ENCODE results near the gene SGTB. TPM values are rescaled to one million over a fixed set of nuclear protein-coding genes. Genes with fewer than 3 reads are reported as not detected.
A peak's percentile ranks its signal among the peaks of the same experiment; 100 is the strongest.

Gene SGTB, protein sequence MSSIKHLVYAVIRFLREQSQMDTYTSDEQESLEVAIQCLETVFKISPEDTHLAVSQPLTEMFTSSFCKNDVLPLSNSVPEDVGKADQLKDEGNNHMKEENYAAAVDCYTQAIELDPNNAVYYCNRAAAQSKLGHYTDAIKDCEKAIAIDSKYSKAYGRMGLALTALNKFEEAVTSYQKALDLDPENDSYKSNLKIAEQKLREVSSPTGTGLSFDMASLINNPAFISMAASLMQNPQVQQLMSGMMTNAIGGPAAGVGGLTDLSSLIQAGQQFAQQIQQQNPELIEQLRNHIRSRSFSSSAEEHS
- total RNA-seq: 20.6 and 21.4 TPM in 2 replicates

DNA sequence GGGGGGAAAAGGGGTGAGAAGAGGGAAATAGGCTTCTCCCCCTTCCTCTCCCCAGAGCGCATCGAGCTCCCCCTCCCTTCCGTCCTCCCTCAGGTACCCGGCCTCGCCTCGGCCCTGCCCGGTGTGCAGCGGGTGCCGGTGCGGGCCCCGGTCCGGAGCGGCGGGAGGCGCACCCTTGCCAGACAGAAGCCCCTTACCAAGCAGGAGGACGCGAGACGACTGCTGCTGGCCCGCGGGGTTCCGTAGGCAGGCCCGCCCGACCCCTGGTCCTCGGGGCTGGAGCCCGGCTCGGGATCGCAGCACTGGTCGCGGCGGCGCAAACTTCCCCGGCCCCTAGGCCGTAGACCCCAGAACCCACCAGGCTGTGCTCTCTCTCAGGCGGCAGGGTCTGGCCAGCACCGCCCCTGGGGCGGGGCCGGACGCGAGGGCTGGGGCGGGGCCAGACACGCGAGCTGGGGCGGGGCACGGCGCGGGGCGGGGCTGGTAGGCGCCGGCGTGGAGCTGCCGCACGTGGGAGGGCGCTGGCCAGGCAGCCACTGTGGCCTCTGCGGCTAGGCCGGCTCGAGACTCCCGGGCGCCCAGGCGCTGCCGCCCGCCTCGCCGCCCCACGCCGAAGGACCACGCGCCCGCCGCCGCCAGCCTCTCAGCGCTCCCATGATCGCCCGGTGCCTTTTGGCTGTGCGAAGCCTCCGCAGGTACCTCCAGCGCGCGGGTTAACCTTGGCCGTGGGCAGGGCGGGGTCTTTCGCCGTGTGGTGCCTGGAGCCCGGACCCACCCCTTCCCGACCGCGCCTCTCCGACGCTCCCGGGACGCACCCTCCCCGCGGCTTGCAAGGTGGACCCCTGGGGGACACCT lies at the start of gene SGTB, which contains the start of gene NLN:
TSS of gene SGTB (minus strand) at position 390 of the 855 bp plus-strand sequence. CDS start 1,302 bp downstream, outside the sequence.
TSS of gene NLN (plus strand) at position 486 of the 855 bp plus-strand sequence. CDS start at position 655, 169 bp downstream.
- peak within 1 kb of the TSS; percentile 94 for H3K4me3 ChIP-seq (ENCODE audit: insufficient read depth, low read length)
- TF ChIP-seq, protein P1, sequence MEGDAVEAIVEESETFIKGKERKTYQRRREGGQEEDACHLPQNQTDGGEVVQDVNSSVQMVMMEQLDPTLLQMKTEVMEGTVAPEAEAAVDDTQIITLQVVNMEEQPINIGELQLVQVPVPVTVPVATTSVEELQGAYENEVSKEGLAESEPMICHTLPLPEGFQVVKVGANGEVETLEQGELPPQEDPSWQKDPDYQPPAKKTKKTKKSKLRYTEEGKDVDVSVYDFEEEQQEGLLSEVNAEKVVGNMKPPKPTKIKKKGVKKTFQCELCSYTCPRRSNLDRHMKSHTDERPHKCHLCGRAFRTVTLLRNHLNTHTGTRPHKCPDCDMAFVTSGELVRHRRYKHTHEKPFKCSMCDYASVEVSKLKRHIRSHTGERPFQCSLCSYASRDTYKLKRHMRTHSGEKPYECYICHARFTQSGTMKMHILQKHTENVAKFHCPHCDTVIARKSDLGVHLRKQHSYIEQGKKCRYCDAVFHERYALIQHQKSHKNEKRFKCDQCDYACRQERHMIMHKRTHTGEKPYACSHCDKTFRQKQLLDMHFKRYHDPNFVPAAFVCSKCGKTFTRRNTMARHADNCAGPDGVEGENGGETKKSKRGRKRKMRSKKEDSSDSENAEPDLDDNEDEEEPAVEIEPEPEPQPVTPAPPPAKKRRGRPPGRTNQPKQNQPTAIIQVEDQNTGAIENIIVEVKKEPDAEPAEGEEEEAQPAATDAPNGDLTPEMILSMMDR (IDR thresholded peaks at IDR 0.05; ENCODE audit: extremely low read depth, low read depth, low read length): no peak
- H3K79me2 ChIP-seq (ENCODE audit: insufficient read depth, low read length): peaks cover 66% of the 10 kb centered on the region
- H3K27me3 ChIP-seq (ENCODE audit: insufficient read depth, low read length): no peaks in the 10 kb centered on the region
- peak within 1 kb of the TSS; percentile 92 for H2AFZ ChIP-seq (ENCODE audit: low read length)
- H3K9me3 ChIP-seq (ENCODE audit: low read depth, low read length): no peaks in the 10 kb centered on the region
- H3K27ac ChIP-seq (ENCODE audit: low read depth, low read length): peak within 1 kb of the TSS; percentile 55
- H3K4me1 ChIP-seq (ENCODE audit: insufficient read depth, low read length): peaks cover 12% of the 10 kb centered on the region
- peaks cover 6% of the 10 kb centered on the region for H3K36me3 ChIP-seq (ENCODE audit: insufficient read depth, low read length)
- peak; percentile 97 for DNase-seq (ENCODE audit: insufficient read length, low spot score, missing footprints)
- H4K20me1 ChIP-seq (ENCODE audit: insufficient read depth, low read length): no peaks in the 10 kb centered on the region
- H3K4me2 ChIP-seq (ENCODE audit: insufficient read depth, low read length): peak within 1 kb of the TSS; percentile 96

DNA sequence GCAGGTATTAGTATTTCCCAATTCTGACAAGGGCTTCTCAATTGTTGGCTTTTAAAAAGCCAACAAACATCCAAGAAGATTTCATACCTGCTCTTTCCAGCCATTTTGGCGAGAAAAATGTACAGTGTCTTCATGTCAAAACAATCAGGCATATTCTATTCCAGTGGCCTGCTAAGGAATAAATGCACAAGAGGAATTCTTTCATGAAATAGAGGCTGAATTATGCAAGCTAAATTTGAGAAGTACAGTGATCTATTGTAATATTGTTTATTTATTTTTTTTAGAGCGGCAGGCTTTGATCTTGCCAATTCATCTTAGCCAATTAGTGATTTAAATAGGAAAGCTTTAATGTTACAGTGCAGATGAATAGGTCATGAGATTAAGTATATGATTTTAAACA lies 49.4 kb upstream of the SGTB start:
- Histone ChIP-seq H3K36me3 (ENCODE audit: insufficient read depth, low read length) (no peaks in the 10 kb centered on the region), H3K27ac (ENCODE audit: low read depth, low read length) (no peak overlapping the region), H2AFZ (ENCODE audit: low read length) (no peak overlapping the region), H3K4me3 (ENCODE audit: insufficient read depth, low read length) (no peak overlapping the region), H3K79me2 (ENCODE audit: insufficient read depth, low read length) (peaks cover 3% of the 10 kb centered on the region), H3K9me3 (ENCODE audit: low read depth, low read length) (no peaks in the 10 kb centered on the region), H3K27me3 (ENCODE audit: insufficient read depth, low read length) (no peaks in the 10 kb centered on the region), H4K20me1 (ENCODE audit: insufficient read depth, low read length) (no peaks in the 10 kb centered on the region), H3K4me2 (ENCODE audit: insufficient read depth, low read length) (no peak overlapping the region), H3K4me1 (ENCODE audit: insufficient read depth, low read length) (peaks cover 29% of the 10 kb centered on the region)
- TF ChIP-seq, protein P1 (IDR thresholded peaks at IDR 0.05; ENCODE audit: extremely low read depth, low read depth, low read length): no peak
- no peak for DNase-seq (ENCODE audit: insufficient read length, low spot score, missing footprints)

DNA sequence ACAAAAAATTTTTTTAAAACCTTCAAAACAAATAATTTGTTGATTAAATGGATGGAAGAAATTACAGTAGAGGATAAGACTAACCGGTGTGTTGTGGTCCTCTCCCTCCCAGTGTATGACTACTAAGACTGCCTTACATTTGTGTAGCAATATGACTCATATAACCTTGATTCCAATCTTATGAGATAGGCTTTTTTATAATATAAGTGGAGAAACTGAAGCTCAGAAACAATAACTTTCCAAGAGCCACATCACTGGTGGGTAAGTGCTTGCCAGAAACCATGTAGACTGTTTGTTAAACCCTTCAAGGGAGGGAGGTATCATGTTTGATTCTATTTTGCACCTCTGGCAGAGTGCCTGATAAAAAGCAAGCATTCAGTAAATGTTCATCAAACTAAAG lies 47.6 kb upstream of the SGTB start:
- peak overlapping the region; percentile 18 for H3K4me2 ChIP-seq (ENCODE audit: insufficient read depth, low read length)
- H4K20me1 ChIP-seq (ENCODE audit: insufficient read depth, low read length): no peaks in the 10 kb centered on the region
- H3K4me1 ChIP-seq (ENCODE audit: insufficient read depth, low read length): peaks cover 23% of the 10 kb centered on the region
- DNase-seq (ENCODE audit: insufficient read length, low spot score, missing footprints): peak; percentile 88
- H2AFZ ChIP-seq (ENCODE audit: low read length): no peak overlapping the region
- H3K36me3 ChIP-seq (ENCODE audit: insufficient read depth, low read length): no peaks in the 10 kb centered on the region
- H3K79me2 ChIP-seq (ENCODE audit: insufficient read depth, low read length): no peaks in the 10 kb centered on the region
- H3K9me3 ChIP-seq (ENCODE audit: low read depth, low read length): no peaks in the 10 kb centered on the region
- H3K4me3 ChIP-seq (ENCODE audit: insufficient read depth, low read length): no peak overlapping the region
- H3K27me3 ChIP-seq (ENCODE audit: insufficient read depth, low read length): no peaks in the 10 kb centered on the region
- H3K27ac ChIP-seq (ENCODE audit: low read depth, low read length): peak overlapping the region; percentile 43
- TF ChIP-seq, protein P1 (IDR thresholded peaks at IDR 0.05; ENCODE audit: extremely low read depth, low read depth, low read length): no peak
